GM13976 (cell line): Measurements from ENCODE around the gene CCDC188.
A peak's percentile ranks its signal among the peaks of the same experiment; 100 is the strongest.

Source experiments
- DNase-seq: peaks from one replicate; pipeline ENCODE4 v3.0.0; 2012; ENCODE audit warnings: low spot score
- CTCF ChIP-seq: IDR thresholded peaks from 2 replicates; pipeline ENCODE4 v1.5.1; 2012; ENCODE audit warnings: borderline replicate concordance, mild to moderate bottlenecking; ENCODE audit not compliant: insufficient read depth; ENCODE audit errors: extremely low read depth, missing control alignments, control extremely low read depth
- in situ Hi-C: fragments of 300-500 bp; cut with MboI; formaldehyde crosslinking; loops from one replicate; pipeline ENCODE4 v1.12.0; 2022; ENCODE audit warnings: low sequenced_read_pairs, mixed read lengths, inconsistent platforms; ENCODE audit not compliant: unreplicated experiment

The CCDC188 gene

GRCh38 chr22:20117633-20118299, 33.1 kb downstream of the CCDC188 start:
- no peak for TF ChIP-seq CTCF
- in situ Hi-C loops: no loop called here
- DNase-seq: peak; percentile 77

- in situ Hi-C loops: no loop called here
These were observed 33.8 kb downstream of the CCDC188 start, which contains the start of gene TRMT2A for GRCh38 chr22:20116951-20117632. Gene TRMT2A (minus strand): TSS chr22:20117226. CDS start chr22:20116906, 320 bp downstream.

DNA sequence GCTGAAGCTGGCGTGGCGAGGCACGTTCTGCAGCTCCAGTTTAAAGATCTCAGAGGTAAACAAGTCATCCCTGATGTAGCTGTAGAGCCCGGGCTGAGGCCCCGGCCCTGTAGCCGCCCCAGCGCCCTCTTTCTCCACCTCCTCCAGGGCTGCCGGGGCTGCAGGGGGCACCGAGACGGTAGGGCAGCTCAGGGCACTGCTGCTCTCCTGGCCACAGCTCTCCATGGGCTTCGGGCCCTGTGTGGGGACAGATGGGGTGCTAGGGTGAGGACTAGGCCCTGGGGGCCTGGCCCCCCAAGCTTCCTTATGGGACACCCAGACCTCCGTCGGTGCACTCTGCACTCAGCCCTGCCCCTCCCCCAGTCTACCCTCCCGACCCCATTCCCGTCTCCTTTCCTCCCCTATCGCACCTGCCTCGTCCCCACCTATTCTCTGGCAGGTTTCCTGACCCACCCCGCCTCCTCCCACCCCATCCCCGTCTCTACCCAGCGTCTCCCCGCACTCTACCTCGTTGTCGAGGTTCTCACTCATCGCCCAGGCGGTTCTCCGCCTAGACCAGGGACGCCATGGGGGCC, 34.4 kb downstream of the CCDC188 start:
- no peak for DNase-seq
- TF ChIP-seq CTCF: no peak
- in situ Hi-C loops: no loop called here

More at GRCh38 chr22:20116951-20117632, 33.8 kb downstream of the CCDC188 start, which contains the start of gene TRMT2A:
- TF ChIP-seq CTCF: no peak
- peak; percentile 99 for DNase-seq

GRCh38 chr22:20115691-20116375, 35.0 kb downstream of the CCDC188 start, which contains the start of gene RANBP1:
Gene RANBP1 (plus strand): TSS chr22:20116104. CDS start chr22:20116185, 81 bp downstream.
- DNase-seq: no peak
- TF ChIP-seq CTCF: no peak
- in situ Hi-C loops: no loop called here

DNA sequence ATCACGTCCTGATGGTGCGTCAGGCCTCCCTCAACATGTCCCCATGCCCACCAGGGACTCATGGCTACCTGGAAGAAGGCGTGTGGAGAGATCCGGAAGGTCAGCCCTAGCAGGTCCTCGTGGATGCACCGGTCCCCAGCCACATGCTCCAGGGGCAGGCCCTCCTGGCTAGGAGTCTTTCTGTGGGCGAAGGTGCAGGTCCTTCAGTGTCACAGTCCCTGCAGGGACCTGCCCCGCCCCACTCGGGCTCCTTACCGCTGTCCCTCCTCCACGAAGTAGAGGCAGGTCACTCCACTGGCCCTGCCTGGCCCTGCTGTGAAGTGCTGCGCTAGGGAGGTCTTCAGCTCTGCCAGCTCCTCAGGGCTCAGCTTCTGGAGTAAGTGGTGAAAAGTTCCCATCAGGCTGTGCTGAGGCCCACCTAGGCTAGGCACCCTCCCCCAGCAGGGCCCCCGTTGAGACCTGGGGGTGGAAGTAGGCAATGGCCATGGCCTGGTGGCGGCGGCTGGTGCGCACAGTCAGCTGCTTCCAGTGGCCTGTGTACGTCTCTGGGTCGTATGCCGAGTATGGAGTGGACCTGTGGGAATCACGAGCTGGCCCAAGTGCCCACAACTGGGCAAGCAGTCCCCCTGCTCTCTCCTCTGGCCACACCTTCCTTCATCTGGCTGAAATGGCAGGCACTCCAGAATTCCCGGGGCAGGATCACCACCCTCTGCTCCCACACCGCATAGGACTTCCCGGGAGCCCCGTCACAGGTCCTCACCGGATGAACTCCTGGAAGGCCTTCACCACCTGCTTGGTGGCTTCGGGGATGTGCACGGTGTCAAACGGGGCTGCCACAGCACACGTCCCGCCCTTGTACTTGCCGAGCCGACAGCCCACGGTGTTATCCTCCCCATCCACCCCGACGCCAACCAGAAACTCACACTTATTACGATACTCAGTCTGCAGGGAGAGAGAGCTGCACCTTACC, 36.1 kb downstream of the CCDC188 start:
- in situ Hi-C loops: no loop called here
- no peak for TF ChIP-seq CTCF
- no peak for DNase-seq
